K562 (cell line): ENCODE data around the gene ZNF275. TPM values are rescaled to one million over a fixed set of nuclear protein-coding genes. Genes with fewer than 3 reads are reported as not detected.

Source experiments
- ATAC-seq: fragments of 200-7000 bp; cut with Tn5 transposase; 3 replicates; pipeline ENCODE4 v1.9.1; 2020; ENCODE audit warnings: moderate library complexity
- BruUV-seq: library from RNA; stranded (reverse); fragments of 400-500 nt; replicated peaks from 2 replicates; lab custom pipeline; 2021; lab: Mats Ljungman, UMichigan
- CTCF ChIA-PET: fragments of 300-600 bp; formaldehyde crosslinking; extraction: SDS; loops from one replicate; lab custom pipeline; 2021; ENCODE audit warnings: low intra/inter-chr PET ratio; lab: Yijun Ruan, JAX
- POLR2A ChIA-PET: fragments of 300-600, 350-650 bp; sonication (Branson Sonifier 250); formaldehyde crosslinking; extraction: SDS; loops from one replicate; lab custom pipeline; 2021; ENCODE audit warnings: antibody characterized with exemption, inconsistent platforms; lab: Yijun Ruan, JAX
- DNase-seq, 4 experiments: peaks; one replicate each; pipeline versions ENCODE4 v3.0.0 to v3.0.0-alpha.2; 2011 to 2018; ENCODE audit warnings: low spot score in 3 of 4, mixed read lengths in 3 of 4; ENCODE audit errors: extremely low read depth in 1 of 4
- FAIRE-seq: peaks from 2 replicates; lab custom pipeline; 2011; peaks lifted over from hg19 to GRCh38; lab: Jason Lieb, UNC
- H2AFZ ChIP-seq: 2 replicates; pipeline ENCODE4 v1.6.0; 2011; ENCODE audit warnings: low read depth, low read length, control low read depth, inconsistent platforms
- H3K27ac ChIP-seq: fragments of 200-600 bp; 3 replicates; pipeline ENCODE4 v1.8.0; 2011; ENCODE audit warnings: low read depth, mild to moderate bottlenecking, control low read depth, inconsistent platforms, low read length, moderate library complexity, mixed read lengths; ENCODE audit errors: extremely low read depth
- H3K27me3 ChIP-seq, 2 experiments: fragments of 300-600 bp in 1 of 2; 2 replicates in 1 of 2; 3 replicates in 1 of 2; pipeline versions ENCODE4 v1.6.0 to v1.8.0; 2011; ENCODE audit warnings: inconsistent platforms in 2 of 2, low read length in 2 of 2, mild to moderate bottlenecking in 1 of 2, mixed read lengths in 1 of 2, moderate library complexity in 1 of 2; ENCODE audit not compliant: control insufficient read depth in 2 of 2, insufficient read depth in 2 of 2
- H3K36me3 ChIP-seq: fragments of 300-600 bp; 3 replicates; pipeline ENCODE4 v1.8.0; 2011; ENCODE audit warnings: mild to moderate bottlenecking, low read length, inconsistent platforms; ENCODE audit not compliant: control insufficient read depth, insufficient read depth
- H3K4me1 ChIP-seq, 2 experiments: fragments of 200-600 bp in 1 of 2; replicated peaks in 1 of 2; 2 replicates in 1 of 2; 3 replicates in 1 of 2; pipeline versions ENCODE4 v1.5.1 to v1.8.0; 2011; ENCODE audit warnings: inconsistent platforms in 2 of 2, low read length in 2 of 2, mild to moderate bottlenecking in 1 of 2, mixed read lengths in 1 of 2, moderate library complexity in 1 of 2; ENCODE audit not compliant: control insufficient read depth in 2 of 2, insufficient read depth in 2 of 2
- H3K4me2 ChIP-seq: 2 replicates; pipeline ENCODE4 v1.6.1; 2011; ENCODE audit warnings: low read length, control low read depth, inconsistent platforms, mixed read lengths; ENCODE audit not compliant: insufficient read depth
- H3K4me3 ChIP-seq: fragments of 200-600 bp; sonication (generic), shearing (Covaris generic); 2 replicates; pipeline ENCODE4 v1.5.1; 2016; ENCODE audit warnings: control low read depth, inconsistent platforms
- H3K79me2 ChIP-seq: fragments of 200-600 bp; 3 replicates; pipeline ENCODE4 v1.8.0; 2011; ENCODE audit warnings: low read length, inconsistent platforms; ENCODE audit not compliant: control insufficient read depth, insufficient read depth
- H3K9ac ChIP-seq, 2 experiments: 2 replicates each; pipeline versions ENCODE4 v1.6.0 to v1.6.1; 2011; ENCODE audit warnings: low read depth in 2 of 2, low read length in 2 of 2, control low read depth in 1 of 2, inconsistent platforms in 1 of 2, mild to moderate bottlenecking in 1 of 2, mixed read lengths in 1 of 2; ENCODE audit not compliant: insufficient read depth in 1 of 2
- H3K9me1 ChIP-seq: one replicate; pipeline ENCODE4 v1.6.0; 2011; ENCODE audit warnings: inconsistent platforms, mild to moderate bottlenecking, low read length, moderate library complexity; ENCODE audit not compliant: control insufficient read depth, insufficient read depth
- H3K9me3 ChIP-seq: replicated peaks from 2 replicates; pipeline ENCODE4 v1.5.1; 2011; ENCODE audit warnings: low read depth, low read length, inconsistent platforms; ENCODE audit not compliant: control insufficient read depth, insufficient read depth
- H4K20me1 ChIP-seq: replicated peaks from 2 replicates; pipeline ENCODE4 v1.6.1; 2011; ENCODE audit warnings: low read length, inconsistent platforms, mixed read lengths; ENCODE audit not compliant: control insufficient read depth, insufficient read depth
- FOXP1 ChIP-seq: sonication (generic); formaldehyde crosslinking; IDR thresholded peaks from 2 replicates; pipeline ENCODE4 v1.8.0; 2022; ENCODE audit warnings: mild to moderate bottlenecking, missing genetic modification reagents
- HEY1 ChIP-seq: fragments of 250-450 bp; sonication (Bioruptor Pico); IDR thresholded peaks from 2 replicates; pipeline ENCODE4 v1.5.0; 2020; ENCODE audit warnings: mild to moderate bottlenecking, moderate library complexity, borderline replicate concordance
- NCOA6 ChIP-seq: fragments of 450-650 bp; IDR thresholded peaks from 2 replicates; pipeline ENCODE4 v1.6.1; 2017; ENCODE audit warnings: mild to moderate bottlenecking
- RBM25 ChIP-seq: fragments of 200-400 bp; formaldehyde crosslinking; IDR thresholded peaks from 2 replicates; pipeline ENCODE4 v1.6.1; 2018; ENCODE audit warnings: low read length, low read depth, moderate library complexity; ENCODE audit not compliant: severe bottlenecking
- SMARCC2 ChIP-seq: fragments of 450-650 bp; IDR thresholded peaks from 2 replicates; pipeline ENCODE4 v1.6.1; 2017; ENCODE audit warnings: antibody characterized with exemption, moderate library complexity, mild to moderate bottlenecking, low read depth
- TAL1 ChIP-seq: fragments of 450-650 bp; IDR thresholded peaks from 2 replicates; pipeline ENCODE4 v1.6.1; 2016; ENCODE audit warnings: mild to moderate bottlenecking
- TRIM28 ChIP-seq: fragments of 450-650 bp; IDR thresholded peaks from 2 replicates; pipeline ENCODE4 v1.6.1; 2017
- whole genome bisulfite sequencing: fragments of 100-300 bp; shearing (Covaris generic); methylation state at CpG from one replicate; pipeline ENCODE4 v1.1.6; 2016; ENCODE audit warnings: low coverage, mixed read lengths; ENCODE audit not compliant: insufficient coverage; ENCODE audit errors: missing lambda C conversion rate; 5-methylcytosine and 5-hydroxymethylcytosine counted together
- in situ Hi-C: fragments of 300-500 bp; cut with MboI; formaldehyde crosslinking; loops from 4 replicates; pipeline ENCODE4 v1.15.0; 2018; ENCODE audit warnings: inconsistent platforms, mixed read lengths
- intact Hi-C: fragments of 100-400 bp; cut with micrococcal nuclease; formaldehyde crosslinking; loops from 2 replicates; pipeline ENCODE4 v1.14.2; 2022
- polyA plus RNA-seq, 8 experiments: library from polyadenylated mRNA; depleted of rRNA in 4 of 8; stranded (reverse) in 5 of 8; unstranded in 3 of 8; fragments of >200 nt; fragmentation: Nextera tagmentation in 2 of 8; fragmentation: Illumina TruSeq in 1 of 8; extraction: Ambion mirVana in 2 of 8; extraction: Trizol in 1 of 8; gene quantifications; 2 replicates each; pipeline versions ENCODE4 v1.2.1 to v1.2.3, GENCODE V29; 2011 to 2014; ENCODE audit warnings: inconsistent platforms in 1 of 8, missing spikeins in 1 of 8
- total RNA-seq, 7 experiments: library from RNA; depleted of rRNA in 6 of 7; stranded (reverse); fragments of >200 nt in 6 of 7; fragmentation: Illumina TruSeq in 2 of 7; extraction: Trizol in 2 of 7; gene quantifications; 2 replicates each; pipeline versions ENCODE4 v1.2.1 to v1.2.3, GENCODE V29; 2011 to 2021; ENCODE audit warnings: low replicate concordance in 1 of 7

Gene ZNF275
- total and polyA plus RNA-seq, 9 of the 15 experiments (the other 6 are each of a cell fraction or from before 2014, with no cell fraction given): 2.1 to 19.1 (median 12.0) TPM

DNA sequence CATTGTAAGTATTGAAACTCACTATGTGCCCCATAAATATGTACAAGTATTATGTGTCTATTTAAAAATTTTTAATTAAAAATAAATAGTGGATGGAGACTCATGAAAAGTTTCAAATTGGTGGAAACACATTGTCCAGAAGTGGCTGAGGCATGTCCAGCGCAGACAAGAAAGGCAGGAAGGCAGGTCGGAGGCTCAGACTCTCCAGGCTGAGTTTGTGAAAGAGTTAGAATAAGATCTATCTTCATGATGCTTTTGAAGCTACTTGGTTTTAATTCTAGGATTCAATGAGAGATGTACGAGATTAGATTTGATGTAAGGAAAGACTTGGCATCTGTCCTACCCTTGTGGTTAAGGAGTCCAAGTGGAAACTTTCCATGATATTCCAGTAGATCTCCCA, 32.2 kb upstream of the ZNF275 start:
- Histone ChIP-seq H3K79me2 (no peaks in the 10 kb centered on the region), H3K4me3 (no peak overlapping the region), H3K27me3 (peaks cover 0 to 28% of the 10 kb centered on the region in 2 experiments; a peak in 2 of 5 replicates), H3K27ac (no peak overlapping the region), H3K4me2 (no peak overlapping the region), H3K36me3 (no peaks in the 10 kb centered on the region), H3K9me1 (no peaks in the 10 kb centered on the region), H4K20me1 (no peaks in the 10 kb centered on the region), H3K4me1 (peaks cover 0 to 3% of the 10 kb centered on the region in 2 experiments; a peak in 3 of 5 replicates), H2AFZ (no peak overlapping the region), H3K9me3 (no peaks in the 10 kb centered on the region), H3K9ac (no peak overlapping the region)
- in situ Hi-C loops (no loop called here), intact Hi-C loops (no loop called here)
- TF ChIP-seq HEY1 (CRISPR knock-in tag): no peak
- TF ChIP-seq SMARCC2: no peak
- TF ChIP-seq FOXP1 (CRISPR knock-in tag): no peak
- TF ChIP-seq NCOA6: no peak
- TF ChIP-seq TRIM28: no peak
- ATAC-seq: no peak
- POLR2A ChIA-PET: no interaction called here
- FAIRE-seq: no peak
- no TSS peak for BruUV-seq
- 24% methylated on average over 3 of the region's 3 CpGs for WGBS
- CTCF ChIA-PET: no interaction called here
- no peak for DNase-seq

DNA sequence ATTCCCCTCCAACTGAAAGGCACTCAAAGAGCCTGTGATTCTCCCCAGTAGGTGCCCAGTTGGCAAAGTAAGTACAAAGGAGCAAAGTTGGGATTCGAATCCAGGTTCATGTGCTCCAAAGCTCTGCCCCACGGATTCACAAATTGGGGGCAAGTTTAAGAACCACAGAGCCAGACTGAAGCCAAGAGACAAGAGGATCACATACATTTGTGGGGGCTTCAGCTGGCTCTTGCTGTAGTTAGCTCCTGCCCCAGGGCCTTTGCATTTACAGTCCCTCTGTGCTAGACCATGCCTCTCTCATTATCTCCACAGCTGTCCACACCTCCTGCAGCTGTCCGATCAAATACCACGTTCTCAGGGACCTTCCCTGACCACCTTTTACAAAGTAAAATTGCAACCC, 31.2 kb upstream of the ZNF275 start:
- Histone ChIP-seq H3K4me1 (peaks cover 0 to 4% of the 10 kb centered on the region in 2 experiments; a peak in 3 of 5 replicates), H3K9me3 (no peaks in the 10 kb centered on the region), H3K9me1 (no peaks in the 10 kb centered on the region), H3K4me2 (no peak overlapping the region), H3K36me3 (no peaks in the 10 kb centered on the region), H3K79me2 (no peaks in the 10 kb centered on the region), H3K27ac (no peak overlapping the region), H4K20me1 (no peaks in the 10 kb centered on the region), H2AFZ (no peak overlapping the region), H3K9ac (no peak overlapping the region), H3K4me3 (no peak overlapping the region), H3K27me3 (peaks cover 0 to 35% of the 10 kb centered on the region in 2 experiments; a peak in 2 of 5 replicates)
- ATAC-seq (no peak), FAIRE-seq (no peak), DNase-seq (no peak)
- CTCF ChIA-PET: no interaction called here
- POLR2A ChIA-PET: no interaction called here
- intact Hi-C loops (no loop called here), in situ Hi-C loops (no loop called here)
- TF ChIP-seq TAL1: no peak
- TF ChIP-seq RBM25: peak; percentile 19
- no TSS peak for BruUV-seq
- WGBS: 10% methylated on average over 4 of the region's 4 CpGs
